ENCODE measurements around the gene TOX2. TPM values are rescaled to one million over a fixed set of nuclear protein-coding genes. Genes with fewer than 3 reads are reported as not detected.
A peak's percentile ranks its signal among the peaks of the same experiment; 100 is the strongest.

Gene TOX2
- total and polyA plus RNA-seq, 2 of the 4 experiments (the other 2 are of a cell fraction), result 1.3 to 17.5 TPM

- no peak overlapping the region for H3K27ac ChIP-seq (ENCODE audit: insufficient read depth, low read length)
- no peak overlapping the region for H3K9ac ChIP-seq (ENCODE audit: low read depth, low read length)
- no peak overlapping the region for H2BK15ac ChIP-seq (ENCODE audit: low read depth, low read length)
- H3K4me3 ChIP-seq (ENCODE audit: insufficient read depth, low read depth, low read length), result no peak overlapping the region
- H2AK9ac ChIP-seq (replicated peaks; ENCODE audit: low read depth, low read length, poor library complexity), result no peak overlapping the region
- no peak overlapping the region for H2BK20ac ChIP-seq (ENCODE audit: low read depth, low read length)
- dilution Hi-C loops (cut with HindIII; ENCODE audit: low sequenced_read_pairs, unreplicated experiment) (no loop called here), intact Hi-C loops (cut with micrococcal nuclease) (no loop called here), in situ Hi-C loops (cut with MboI; ENCODE audit: low sequenced_read_pairs) (no loop called here)
- peaks cover 2% of the 10 kb centered on the region; the same call in 1 of the 2 replicates for H3K9me3 ChIP-seq (ENCODE audit: control insufficient read depth, insufficient read depth, low read length)
- no peak overlapping the region for H3K56ac ChIP-seq (ENCODE audit: extremely low read depth, insufficient read depth, low read length)
- H3K9me1 ChIP-seq (ENCODE audit: insufficient read depth, low read length), result peaks cover 34% of the 10 kb centered on the region
- BruUV-seq (replicated peaks), result no TSS peak
- TF ChIP-seq CEBPB (IDR thresholded peaks at IDR 0.05; ENCODE audit: low read depth, low read length) (no peak), BHLHE40 (IDR thresholded peaks at IDR 0.05; ENCODE audit: low read depth, low read length) (no peak), RFX5 (IDR thresholded peaks at IDR 0.05; ENCODE audit: low read depth, low read length) (no peak), MAZ (IDR thresholded peaks at IDR 0.05; ENCODE audit: borderline replicate concordance, low read depth, low read length) (no peak)
- H3K23ac ChIP-seq (ENCODE audit: low read depth, low read length), result no peak overlapping the region
- no peak for ATAC-seq (ENCODE audit: low read depth)
- H4K91ac ChIP-seq (ENCODE audit: insufficient read depth, low read depth, low read length), result no peak overlapping the region
- H3K79me1 ChIP-seq (ENCODE audit: low read depth in 1 of 2, low read length in 2 of 2), result peaks cover 28 to 76% of the 10 kb centered on the region in 2 experiments
- H3K4ac ChIP-seq (ENCODE audit: low read depth, low read length), result 0 out of 2 replicates have a peak overlapping the region, but pooled peaks have one; percentile 15
- H3K14ac ChIP-seq (replicated peaks; ENCODE audit: low read depth, low read length), result 0 out of 2 replicates have a peak overlapping the region, but pooled peaks have one; percentile 35
- H2AFZ ChIP-seq (replicated peaks; ENCODE audit: low read length, poor library complexity), result no peak overlapping the region
- no peak overlapping the region for H2BK120ac ChIP-seq (ENCODE audit: low read depth, low read length)
- no peak overlapping the region for H2BK5ac ChIP-seq (ENCODE audit: low read depth, low read length, poor library complexity, severe bottlenecking)
- no peak overlapping the region for H3K4me2 ChIP-seq (ENCODE audit: low read depth, low read length)
- H3K18ac ChIP-seq (ENCODE audit: low read depth, low read length), result no peak overlapping the region
- no peak overlapping the region for H2AK5ac ChIP-seq (ENCODE audit: low read depth, low read length)
- DNase-seq, result no peak
- 0 out of 2 replicates have a peak, but pooled peaks cover 2% of the 10 kb centered on the region for H3K36me3 ChIP-seq (ENCODE audit: control insufficient read depth, insufficient read depth, low read length)
- no peaks in the 10 kb centered on the region for H3K27me3 ChIP-seq (ENCODE audit: control insufficient read depth, insufficient read depth, low read length)
- ChIA-PET POLR2A (ENCODE audit: unreplicated experiment) (no interaction called here), CTCF (interaction anchor here (0.6 kb wide), 1 partner anchor 223 kb away, joined by 3 read pairs; no protein-coding TSS in a partner anchor)
- no peak overlapping the region for H4K5ac ChIP-seq (ENCODE audit: low read depth, low read length)
- 100% methylated on average over 3 of the region's 10 CpGs; no CpG with 5 or more reads in 1 of the 2 experiments for WGBS, 2 experiments (ENCODE audit: extremely low coverage in 2 of 2, insufficient read length in 1 of 2)
- peaks cover 29% of the 10 kb centered on the region; the same call in 1 of the 2 replicates for H4K20me1 ChIP-seq (ENCODE audit: insufficient read depth, low read length)
- no peak overlapping the region for H4K8ac ChIP-seq (ENCODE audit: low read depth in 2 of 2, low read length in 2 of 2)
- peaks cover 8% of the 10 kb centered on the region; the same call in 1 of the 2 replicates for H3K4me1 ChIP-seq (ENCODE audit: control insufficient read depth, insufficient read depth, low read length)
Observed at GRCh38 chr20:43992885-43993284, 78.2 kb downstream of the TOX2 start.

Data from IMR-90 (cell line).